ENCODE results near the gene ESR2. TPM values are rescaled to one million over a fixed set of nuclear protein-coding genes. Genes with fewer than 3 reads are reported as not detected.

The ESR2 gene
- total RNA-seq, 1 donor = under 0.01 TPM

GRCh38 chr14:64137657-64138290 lies 156.4 kb downstream of the ESR2 start:
- no peak for TF ChIP-seq CTCF (IDR thresholded peaks at IDR 0.05; ENCODE audit: insufficient read depth, low read length)
- peak; percentile 19 for DNase-seq (ENCODE audit: low read depth)
- no peak overlapping the region for H3K4me3 ChIP-seq (ENCODE audit: low read depth, low read length)

- TF ChIP-seq CTCF (IDR thresholded peaks at IDR 0.05; ENCODE audit: insufficient read depth, low read length) = no peak
- no peak overlapping the region for H3K4me3 ChIP-seq (ENCODE audit: low read depth, low read length)
- DNase-seq (ENCODE audit: low read depth) = no peak
These were observed 167.6 kb downstream of the ESR2 start for GRCh38 chr14:64126548-64126947.

- no peak for TF ChIP-seq CTCF (IDR thresholded peaks at IDR 0.05; ENCODE audit: insufficient read depth, low read length)
- DNase-seq (ENCODE audit: low read depth) = no peak
These were observed 168.9 kb downstream of the ESR2 start for GRCh38 chr14:64125270-64125669.

GRCh38 chr14:64123241-64123822 lies 170.8 kb downstream of the ESR2 start:
- H3K4me3 ChIP-seq (ENCODE audit: low read depth, low read length) = no peak overlapping the region
- no peak for DNase-seq (ENCODE audit: low read depth)
- TF ChIP-seq CTCF (IDR thresholded peaks at IDR 0.05; ENCODE audit: insufficient read depth, low read length) = no peak

More at GRCh38 chr14:64125270-64125669, 168.9 kb downstream of the ESR2 start:
- H3K4me3 ChIP-seq (ENCODE audit: low read depth, low read length) = no peak overlapping the region

- no peak for DNase-seq (ENCODE audit: low read depth)
- TF ChIP-seq CTCF (IDR thresholded peaks at IDR 0.05; ENCODE audit: insufficient read depth, low read length) = no peak
These were observed 174.2 kb downstream of the ESR2 start for GRCh38 chr14:64119980-64120379.

GRCh38 chr14:64119500-64119899 lies 174.7 kb downstream of the ESR2 start:
- no peak for TF ChIP-seq CTCF (IDR thresholded peaks at IDR 0.05; ENCODE audit: insufficient read depth, low read length)
- DNase-seq (ENCODE audit: low read depth) = no peak
- no peak overlapping the region for H3K4me3 ChIP-seq (ENCODE audit: low read depth, low read length)

More at GRCh38 chr14:64119980-64120379, 174.2 kb downstream of the ESR2 start:
- no peak overlapping the region for H3K4me3 ChIP-seq (ENCODE audit: low read depth, low read length)

Data from fibroblast of the aortic adventitia (primary cell).